H1 (cell line): ENCODE data around the gene WSCD2. TPM values are rescaled to one million over a fixed set of nuclear protein-coding genes. Genes with fewer than 3 reads are reported as not detected.
A peak's percentile ranks its signal among the peaks of the same experiment; 100 is the strongest.

Experiments used
- CTCF ChIA-PET: fragments of 300-600 bp; sonication (Branson Sonifier 250); formaldehyde crosslinking; loops from one replicate; lab custom pipeline; 2021; ENCODE audit not compliant: partially characterized antibody; lab: Charles Lee
- POLR2A ChIA-PET: fragments of 300-600 bp; sonication (Branson Sonifier 250); formaldehyde crosslinking; loops from one replicate; lab custom pipeline; 2021; ENCODE audit warnings: inconsistent platforms; ENCODE audit not compliant: partially characterized antibody; lab: Charles Lee
- DNase-seq, 2 experiments: peaks; one replicate each; pipeline versions ENCODE4 v3.0.0 to v3.0.0-alpha.2; 2010 to 2022; ENCODE audit warnings: low spot score in 2 of 2, low read depth in 1 of 2, mixed read lengths in 1 of 2
- FAIRE-seq: peaks from 2 replicates; lab custom pipeline; 2011; peaks lifted over from hg19 to GRCh38; lab: Jason Lieb, UNC
- H2AFZ ChIP-seq: 2 replicates; pipeline ENCODE4 v1.8.1; 2012; ENCODE audit warnings: low read length, inconsistent platforms
- H2AK5ac ChIP-seq: 2 replicates; pipeline ENCODE4 v1.6.1; 2013; ENCODE audit warnings: low read depth, low read length
- H2BK120ac ChIP-seq: replicated peaks from 2 replicates; pipeline ENCODE3; 2013; ENCODE audit warnings: low read depth, low read length, inconsistent platforms
- H2BK12ac ChIP-seq: 2 replicates; pipeline ENCODE4 v1.6.1; 2013; ENCODE audit warnings: low read depth, low read length
- H2BK15ac ChIP-seq: 2 replicates; pipeline ENCODE4 v1.6.1; 2013; ENCODE audit warnings: low read length
- H2BK20ac ChIP-seq: 2 replicates; pipeline ENCODE4 v1.6.1; 2013; ENCODE audit warnings: low read length
- H2BK5ac ChIP-seq: 2 replicates; pipeline ENCODE4 v1.6.1; 2013; ENCODE audit warnings: low read depth, low read length
- H3K14ac ChIP-seq: 2 replicates; pipeline ENCODE4 v1.6.1; 2013; ENCODE audit warnings: inconsistent platforms; ENCODE audit not compliant: insufficient read length
- H3K18ac ChIP-seq: 2 replicates; pipeline ENCODE4 v1.6.1; 2013; ENCODE audit warnings: low read length; ENCODE audit errors: extremely low read depth
- H3K23ac ChIP-seq: 2 replicates; pipeline ENCODE4 v1.6.1; 2013; ENCODE audit warnings: inconsistent platforms; ENCODE audit not compliant: insufficient read length
- H3K23me2 ChIP-seq: 2 replicates; pipeline ENCODE4 v1.6.1; 2013; ENCODE audit warnings: low read depth, low read length
- H3K27ac ChIP-seq: 2 replicates; pipeline ENCODE4 v1.6.1; 2011; ENCODE audit warnings: low read depth, low read length, inconsistent platforms
- H3K27me3 ChIP-seq, 4 experiments: replicated peaks in 1 of 4; 1 replicate in 1 of 4; 2 replicates in 3 of 4; pipeline versions ENCODE4 v1.6.1 to v1.8.1; 2011 to 2013; ENCODE audit warnings: low read length in 3 of 4, mild to moderate bottlenecking in 3 of 4, inconsistent platforms in 2 of 4, mixed read lengths in 2 of 4, moderate library complexity in 1 of 4; ENCODE audit not compliant: control insufficient read depth in 3 of 4, insufficient read depth in 3 of 4; ENCODE audit errors: extremely low read depth in 1 of 4
- H3K36me3 ChIP-seq, 4 experiments: 2 replicates each; pipeline versions ENCODE4 v1.6.1 to v1.8.1; 2011 to 2013; ENCODE audit warnings: mild to moderate bottlenecking in 4 of 4, low read length in 3 of 4, moderate library complexity in 2 of 4, control low read depth in 1 of 4, inconsistent platforms in 1 of 4; ENCODE audit not compliant: insufficient read depth in 4 of 4, control insufficient read depth in 2 of 4
- H3K4ac ChIP-seq: replicated peaks from 2 replicates; pipeline ENCODE3; 2013; ENCODE audit warnings: low read length, low read depth, mixed read lengths, inconsistent platforms; ENCODE audit not compliant: insufficient read length
- H3K4me1 ChIP-seq, 4 experiments: replicated peaks in 1 of 4; 1 replicate in 1 of 4; 2 replicates in 3 of 4; pipeline versions ENCODE4 v1.6.1 to v1.8.1; 2011 to 2013; ENCODE audit warnings: low read length in 3 of 4, inconsistent platforms in 2 of 4, mixed read lengths in 1 of 4; ENCODE audit not compliant: insufficient read depth in 4 of 4, control insufficient read depth in 3 of 4
- H3K4me2 ChIP-seq, 2 experiments: 2 replicates each; pipeline versions ENCODE4 v1.6.1 to v1.8.1; 2011 to 2013; ENCODE audit warnings: low read depth in 2 of 2, low read length in 2 of 2, control low read depth in 1 of 2, inconsistent platforms in 1 of 2, mild to moderate bottlenecking in 1 of 2; ENCODE audit not compliant: insufficient read depth in 1 of 2
- H3K4me3 ChIP-seq, 4 experiments: fragments of 200-600, 300-600 bp in 1 of 4; sonication (generic), shearing (Covaris generic), sonication (Bioruptor Twin) in 1 of 4; 2 replicates each; pipeline versions ENCODE4 v1.5.1 to v1.8.1; 2011 to 2016; ENCODE audit warnings: low read length in 4 of 4, low read depth in 3 of 4, control low read depth in 2 of 4, inconsistent platforms in 2 of 4, mild to moderate bottlenecking in 2 of 4, mixed read lengths in 1 of 4, moderate library complexity in 1 of 4; ENCODE audit not compliant: insufficient read depth in 2 of 4; ENCODE audit errors: extremely low read depth in 1 of 4
- H3K56ac ChIP-seq: replicated peaks from 2 replicates; pipeline ENCODE3; 2013; ENCODE audit warnings: low read depth, mild to moderate bottlenecking, mixed read lengths, low read length, inconsistent platforms; ENCODE audit not compliant: insufficient read length
- H3K79me1 ChIP-seq: 2 replicates; pipeline ENCODE4 v1.6.1; 2013; ENCODE audit warnings: low read depth, low read length, control low read depth
- H3K79me2 ChIP-seq, 2 experiments: 2 replicates each; pipeline versions ENCODE4 v1.6.1 to v1.8.1; 2012 to 2013; ENCODE audit warnings: low read length in 2 of 2, mild to moderate bottlenecking in 2 of 2, inconsistent platforms in 1 of 2; ENCODE audit not compliant: insufficient read depth in 2 of 2, control insufficient read depth in 1 of 2
- H3K9ac ChIP-seq, 4 experiments: replicated peaks in 1 of 4; 1 replicate in 1 of 4; 2 replicates in 3 of 4; pipeline versions ENCODE4 v1.6.1 to v1.8.1; 2011 to 2013; ENCODE audit warnings: low read depth in 3 of 4, low read length in 3 of 4, control low read depth in 2 of 4, mild to moderate bottlenecking in 2 of 4, moderate library complexity in 2 of 4, inconsistent platforms in 1 of 4; ENCODE audit errors: extremely low read depth in 1 of 4
- H3K9me3 ChIP-seq, 2 experiments: 2 replicates each; pipeline versions ENCODE4 v1.6.1 to v1.8.1; 2012 to 2013; ENCODE audit warnings: mild to moderate bottlenecking in 2 of 2, moderate library complexity in 2 of 2, control low read depth in 1 of 2, inconsistent platforms in 1 of 2, low read depth in 1 of 2, low read length in 1 of 2, mixed read lengths in 1 of 2; ENCODE audit not compliant: insufficient read depth in 2 of 2
- H4K20me1 ChIP-seq, 2 experiments: replicated peaks in 1 of 2; 2 replicates each; pipeline versions ENCODE3 to v1.8.1; 2011 to 2013; ENCODE audit warnings: inconsistent platforms in 2 of 2, low read length in 2 of 2, mild to moderate bottlenecking in 1 of 2; ENCODE audit not compliant: insufficient read depth in 2 of 2, control insufficient read depth in 1 of 2
- H4K5ac ChIP-seq: 2 replicates; pipeline ENCODE4 v1.6.1; 2013; ENCODE audit warnings: low read length, low read depth, mixed read lengths, inconsistent platforms; ENCODE audit not compliant: insufficient read length
- H4K8ac ChIP-seq: 2 replicates; pipeline ENCODE4 v1.8.0; 2013; ENCODE audit warnings: mild to moderate bottlenecking, moderate library complexity, low read length, inconsistent platforms; ENCODE audit not compliant: insufficient read depth; ENCODE audit errors: extremely low read depth
- H4K91ac ChIP-seq: replicated peaks from 2 replicates; pipeline ENCODE3; 2013; ENCODE audit warnings: low read length, mixed read lengths, inconsistent platforms; ENCODE audit not compliant: insufficient read length
- CBX8 ChIP-seq: fragments of 300-800, 300-1000 bp; sonication (generic); IDR thresholded peaks from 2 replicates; pipeline ENCODE4 v1.7.1; 2016; ENCODE audit warnings: low read depth, low read length, borderline replicate concordance
- JUN ChIP-seq: IDR thresholded peaks from 2 replicates; pipeline ENCODE4 v1.6.1; 2011; ENCODE audit warnings: low read depth, mild to moderate bottlenecking, improper control_type of control experiment, low read length
- KDM1A ChIP-seq: fragments of 200-600, 300-600 bp; sonication (generic); IDR thresholded peaks from 2 replicates; pipeline ENCODE4 v1.7.1; 2016; ENCODE audit warnings: mild to moderate bottlenecking, low read length, borderline replicate concordance
- PHF8 ChIP-seq: fragments of 200-600 bp; sonication (generic); conservative IDR thresholded peaks from 2 replicates; pipeline ENCODE4 v1.7.1; 2012; ENCODE audit warnings: low read depth, mild to moderate bottlenecking, inconsistent platforms, low read length, moderate library complexity
- TAF1 ChIP-seq: IDR thresholded peaks from 2 replicates; pipeline ENCODE4 v1.6.1; 2011; ENCODE audit warnings: mild to moderate bottlenecking, low read depth, low read length
- YY1 ChIP-seq: IDR thresholded peaks from 2 replicates; pipeline ENCODE4 v1.6.1; 2011; ENCODE audit warnings: low read depth, mild to moderate bottlenecking, low read length
- WGBS, 2 experiments: shearing (Covaris generic) in 1 of 2; methylation state at CpG; one replicate each; pipeline versions ENCODE4 v1.1.6 to v1.1.7; 2013 to 2015; ENCODE audit warnings: low lambda C conversion rate in 2 of 2, mixed read lengths in 2 of 2, inconsistent platforms in 1 of 2, low coverage in 1 of 2, missing lambda C conversion rate in 1 of 2; ENCODE audit not compliant: insufficient replicate concordance in 2 of 2, insufficient coverage in 1 of 2, insufficient read length in 1 of 2; ENCODE audit errors: extremely low coverage in 1 of 2, missing lambda C conversion rate in 1 of 2; 5-methylcytosine and 5-hydroxymethylcytosine counted together
- polyA plus RNA-seq, 7 experiments: library from polyadenylated mRNA; depleted of rRNA in 3 of 7; stranded (reverse) in 5 of 7; unstranded in 2 of 7; fragments of >200 nt in 5 of 7; fragments of 200-250 nt in 2 of 7; gene quantifications; 1 replicate in 5 of 7; 2 replicates in 1 of 7; 4 replicates in 1 of 7; pipeline versions ENCODE4 v1.2.1 to v1.2.3, GENCODE V29; 2011 to 2013; ENCODE audit warnings: missing spikeins in 2 of 7, mixed read lengths in 2 of 7
- total RNA-seq: library from RNA; stranded (reverse); fragmentation: NEBNext Ultra II Directional; extraction: Animal tissue kit (Norgen Biotek cat#: 25700); gene quantifications from 2 replicates; pipeline ENCODE4 v1.2.1, GENCODE V29; 2021
- TF ChIP-seq, protein P1 (sequence below): IDR thresholded peaks from 2 replicates; pipeline ENCODE4 v1.6.1; 2011; ENCODE audit warnings: low read length, improper control_type of control experiment
- TF ChIP-seq, protein P2 (sequence below): IDR thresholded peaks from 2 replicates; pipeline ENCODE4 v1.6.1; 2012; ENCODE audit warnings: inconsistent platforms

Gene WSCD2
- total and polyA plus RNA-seq, 2 of the 8 experiments (the other 6 are each of a cell fraction or from before 2014, with no cell fraction given): 1.3 to 2.2 TPM

DNA sequence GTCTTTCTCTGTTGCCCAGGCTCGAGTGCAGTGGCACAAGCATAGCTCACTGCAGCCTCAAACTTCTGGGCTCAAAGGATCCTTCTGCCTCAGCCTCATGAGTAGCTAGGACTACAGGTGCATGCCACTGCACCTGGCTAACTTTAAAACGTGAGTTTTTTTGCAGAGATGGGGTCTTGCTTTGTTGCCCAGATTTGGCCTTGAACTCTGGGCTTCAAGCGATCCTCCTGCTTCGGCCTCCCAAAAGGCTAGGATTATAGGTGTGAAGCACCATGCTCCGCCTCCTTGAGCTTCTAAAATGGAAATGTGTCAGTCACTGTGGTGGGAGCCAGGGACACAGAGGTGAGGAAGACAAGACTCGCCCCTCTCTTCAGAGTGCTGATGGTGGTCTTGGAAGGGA lies 45.6 kb downstream of the WSCD2 start:
- POLR2A ChIA-PET: interaction anchor here (1.0 kb wide), 1 partner anchor 10 kb away, joined by 4 read pairs; no protein-coding TSS in a partner anchor
- H3K4ac ChIP-seq: no peak overlapping the region

More for the DNA sequence above, 45.6 kb downstream of the WSCD2 start:
- Histone ChIP-seq H2BK12ac (peak overlapping the region; percentile 95; the same call in 1 of the 2 replicates), H3K23ac (no peak overlapping the region), H3K36me3 (no peaks in the 10 kb centered on the region), H4K91ac (peak overlapping the region; percentile 29), H3K79me2 (no peaks in the 10 kb centered on the region), H4K8ac (no peak overlapping the region), H4K20me1 (no peaks in the 10 kb centered on the region), H3K79me1 (no peaks in the 10 kb centered on the region), H2AFZ (no peak overlapping the region), H2BK15ac (0 out of 2 replicates have a peak overlapping the region, but pooled peaks have one; percentile 23), H4K5ac (no peak overlapping the region), H3K14ac (no peak overlapping the region), H2BK20ac (0 out of 2 replicates have a peak overlapping the region, but pooled peaks have one; percentile 9), H3K9ac (no peak overlapping the region), H2BK120ac (no peak overlapping the region), H3K9me3 (peaks cover 0 to 4% of the 10 kb centered on the region in 2 experiments), H3K27ac (no peak overlapping the region), H3K18ac (peak overlapping the region; percentile 60), H3K4me2 (peak overlapping the region in 1 of 2 experiments; percentile 10; a peak in 1 of 4 replicates), H3K23me2 (no peaks in the 10 kb centered on the region), H3K4me3 (no peak overlapping the region), H3K56ac (no peak overlapping the region), H2AK5ac (no peak overlapping the region), H3K4me1 (peaks cover 3 to 18% (median 8%) of the 10 kb centered on the region in 4 experiments; a peak in 6 of 7 replicates), H2BK5ac (no peak overlapping the region), H3K27me3 (no peaks in the 10 kb centered on the region)
- 87% methylated on average over 6 of the region's 6 CpGs; no CpG with 5 or more reads in 1 of the 2 experiments for WGBS, 2 experiments
- FAIRE-seq (no peak), DNase-seq (no peak)
- TF ChIP-seq, protein P1, sequence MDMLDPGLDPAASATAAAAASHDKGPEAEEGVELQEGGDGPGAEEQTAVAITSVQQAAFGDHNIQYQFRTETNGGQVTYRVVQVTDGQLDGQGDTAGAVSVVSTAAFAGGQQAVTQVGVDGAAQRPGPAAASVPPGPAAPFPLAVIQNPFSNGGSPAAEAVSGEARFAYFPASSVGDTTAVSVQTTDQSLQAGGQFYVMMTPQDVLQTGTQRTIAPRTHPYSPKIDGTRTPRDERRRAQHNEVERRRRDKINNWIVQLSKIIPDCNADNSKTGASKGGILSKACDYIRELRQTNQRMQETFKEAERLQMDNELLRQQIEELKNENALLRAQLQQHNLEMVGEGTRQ: no peak
- TF ChIP-seq JUN: no peak
- no peak for TF ChIP-seq TAF1
- no peak for TF ChIP-seq CBX8
- no peak for TF ChIP-seq PHF8
- TF ChIP-seq KDM1A: peak; percentile 52; the same call in 1 of the 2 replicates
- TF ChIP-seq, protein P2, sequence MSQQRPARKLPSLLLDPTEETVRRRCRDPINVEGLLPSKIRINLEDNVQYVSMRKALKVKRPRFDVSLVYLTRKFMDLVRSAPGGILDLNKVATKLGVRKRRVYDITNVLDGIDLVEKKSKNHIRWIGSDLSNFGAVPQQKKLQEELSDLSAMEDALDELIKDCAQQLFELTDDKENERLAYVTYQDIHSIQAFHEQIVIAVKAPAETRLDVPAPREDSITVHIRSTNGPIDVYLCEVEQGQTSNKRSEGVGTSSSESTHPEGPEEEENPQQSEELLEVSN: 0 out of 2 replicates have a peak, but pooled peaks have one; percentile 20
- TF ChIP-seq YY1: no peak
- CTCF ChIA-PET: interaction anchor here (0.8 to 4.0 kb wide), 9 partner anchors 10 to 320 kb away, joined by 3 to 14 read pairs (median 3); no protein-coding TSS in a partner anchor
